Activated CD4-positive, alpha-beta T cell treated with anti-CD3 and anti-CD28 coated beads for 36 hours (primary cell): ENCODE measurements around the gene TRIP10. TPM values are rescaled to one million over a fixed set of nuclear protein-coding genes. Genes with fewer than 3 reads are reported as not detected.

Experiments used
- ATAC-seq: fragments of 200-7000 bp; cut with Tn5 transposase; one replicate; pipeline ENCODE4 v1.10.0; 2021; ENCODE audit warnings: mild to moderate bottlenecking, moderate library complexity
- CTCF ChIA-PET: fragments of 350-600 bp; sonication (Branson Sonifier 250); formaldehyde crosslinking; loops from one replicate; lab custom pipeline; 2021; ENCODE audit warnings: antibody characterized with exemption; lab: Charles Lee
- POLR2A ChIA-PET: fragments of 350-600 bp; sonication (Branson Sonifier 250); formaldehyde crosslinking; loops from one replicate; lab custom pipeline; 2021; ENCODE audit warnings: antibody characterized with exemption, inconsistent platforms; lab: Charles Lee
- DNase-seq: peaks from one replicate; pipeline ENCODE4 v3.0.0-alpha.2; 2020
- H3K27ac Mint-ChIP-seq: one replicate; pipeline ENCODE4 v1.8.0; 2021; ENCODE audit warnings: mixed read lengths
- H3K27me3 Mint-ChIP-seq: one replicate; pipeline ENCODE4 v1.8.0; 2021; ENCODE audit warnings: mixed read lengths
- H3K36me3 Mint-ChIP-seq: one replicate; pipeline ENCODE4 v1.8.0; 2021; ENCODE audit warnings: low read depth, mixed read lengths
- H3K4me1 Mint-ChIP-seq: one replicate; pipeline ENCODE4 v1.8.0; 2021; ENCODE audit warnings: mixed read lengths
- H3K4me3 Mint-ChIP-seq: one replicate; pipeline ENCODE4 v1.8.0; 2021; ENCODE audit warnings: mild to moderate bottlenecking, moderate library complexity, mixed read lengths
- H3K9me3 Mint-ChIP-seq: one replicate; pipeline ENCODE4 v1.8.0; 2021; ENCODE audit warnings: low read depth, mixed read lengths
- intact Hi-C, 2 experiments: fragments of 100-400 bp; cut with DNase I in 1 of 2; cut with micrococcal nuclease in 1 of 2; formaldehyde crosslinking; loops; one replicate each; pipeline versions ENCODE4 v1.14.2 to v1.15.1; 2022 to 2024; cut with DNase I, micrococcal nuclease
- total RNA-seq, 2 experiments: library from RNA; stranded (reverse); gene quantifications; one replicate each; pipeline ENCODE4 v1.2.3, GENCODE V29; 2021

The TRIP10 gene
- total RNA-seq, 2 experiments from 2014 or later = 45.1 to 50.0 TPM

GRCh38 chr19:6736917-6737283, 2.6 kb upstream of the TRIP10 start:
- Mint-ChIP-seq H3K9me3 (no peaks in the 10 kb centered on the region), H3K4me1 (peaks cover 39% of the 10 kb centered on the region), H3K27me3 (no peaks in the 10 kb centered on the region), H3K27ac (peak overlapping the region; percentile 98), H3K4me3 (peak overlapping the region; percentile 89), H3K36me3 (peaks cover 19% of the 10 kb centered on the region)
- ChIA-PET POLR2A (interaction anchor here (0.6 to 1.8 kb wide), 9 partner anchors 52 to 362 kb away, joined by 3 to 7 read pairs (median 3); no protein-coding TSS in a partner anchor), CTCF (interaction anchor here (0.6 to 4.4 kb wide), 13 partner anchors 35 to 753 kb away, joined by 3 to 38 read pairs (median 4); partner anchors contain the start of genes TNFSF14 and VAV1)
- ATAC-seq (no peak), DNase-seq (no peak)
- intact Hi-C loops = loop anchor here (1.0 to 5.0 kb wide), 25 partner anchors 18 to 1135 kb away; partner anchors contain the start of genes GTF2F1 (in 1 of the 2), PRR36 (in 1 of the 2), RFX2 (in 1 of the 2) and SH2D3A (in 1 of the 2)

- ChIA-PET POLR2A (interaction anchor here (0.6 to 1.8 kb wide), 8 partner anchors 18 to 1033 kb away, joined by 3 to 7 read pairs (median 4); no protein-coding TSS in a partner anchor), CTCF (interaction anchor here (0.6 to 4.4 kb wide), 16 partner anchors 13 to 753 kb away, joined by 3 to 38 read pairs (median 4); partner anchors contain the start of genes SH2D3A, TNFSF14 and VAV1)
- no peaks in the 10 kb centered on the region for H3K9me3 Mint-ChIP-seq
- peak; percentile 81 for ATAC-seq
- peak within 1 kb of the TSS; percentile 98 for H3K27ac Mint-ChIP-seq
- H3K4me1 Mint-ChIP-seq = peaks cover 39% of the 10 kb centered on the region
- intact Hi-C loops = loop anchor here (1.0 to 5.0 kb wide), 22 partner anchors 19 to 1135 kb away; partner anchors contain the start of genes GTF2F1 (in 1 of the 2), PRR36 (in 1 of the 2), RFX2 (in 1 of the 2) and SH2D3A (in 1 of the 2)
- H3K36me3 Mint-ChIP-seq = peaks cover 17% of the 10 kb centered on the region
- H3K27me3 Mint-ChIP-seq = no peaks in the 10 kb centered on the region
- peak; percentile 100 for DNase-seq
- H3K4me3 Mint-ChIP-seq = peak within 1 kb of the TSS; percentile 89
Measured at GRCh38 chr19:6737284-6737872, 2.1 kb upstream of the TRIP10 start, which contains the start of gene GPR108. TSS of gene GPR108 (minus strand) at chr19:6737580. CDS start at chr19:6737576, 4 bp downstream.

DNA sequence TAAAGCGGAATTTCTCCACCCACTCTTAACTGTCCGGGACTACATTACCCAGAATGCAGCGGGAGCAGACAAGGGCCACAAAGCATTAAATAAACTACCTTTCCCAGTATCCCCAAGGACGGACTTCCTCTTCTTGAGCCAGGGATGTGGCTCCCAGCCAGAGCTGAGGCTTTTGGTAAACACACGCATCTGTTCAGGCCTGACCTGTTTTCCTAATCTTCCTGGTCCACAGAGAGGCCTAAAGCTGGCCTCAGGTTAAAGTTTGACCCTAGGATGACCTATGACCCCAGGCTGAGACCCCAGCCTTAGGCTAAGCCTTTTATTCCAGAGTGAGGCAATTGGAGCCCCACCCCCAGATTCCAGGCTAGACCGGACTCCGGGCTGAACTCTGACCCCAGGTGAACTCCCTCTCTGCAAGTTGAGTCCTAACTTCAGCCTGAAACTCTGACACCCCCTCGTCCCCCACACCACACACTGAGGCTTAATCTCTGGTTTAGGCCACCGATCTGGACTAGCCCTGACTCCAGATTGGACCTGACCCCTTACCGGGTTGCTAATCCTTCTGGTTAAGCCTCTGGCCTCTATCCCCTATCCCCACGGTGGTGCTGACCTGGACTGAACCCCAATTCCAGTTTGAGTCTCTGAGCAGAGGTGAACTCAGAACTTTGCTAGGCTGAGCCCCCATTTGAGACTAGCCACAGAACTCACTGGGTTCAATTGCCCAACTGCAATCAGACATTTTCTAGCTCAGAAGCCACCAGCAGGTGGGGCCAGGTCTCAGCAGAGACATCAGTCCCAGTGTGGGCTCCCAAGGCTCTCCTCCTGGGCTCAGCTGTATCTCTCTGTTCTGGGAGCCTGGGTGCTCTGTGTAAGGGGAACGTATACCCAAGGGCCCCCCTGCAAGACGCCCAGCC, 1.4 kb upstream of the TRIP10 start:
- ATAC-seq = peak; percentile 31
- peak; percentile 91 for DNase-seq
- H3K27me3 Mint-ChIP-seq = no peaks in the 10 kb centered on the region
- H3K4me3 Mint-ChIP-seq = peak overlapping the region; percentile 89
- POLR2A ChIA-PET = interaction anchor here (0.6 to 1.8 kb wide), 10 partner anchors 17 to 1034 kb away, joined by 3 to 7 read pairs (median 4); partner anchors contain the start of gene VAV1
- H3K36me3 Mint-ChIP-seq = peaks cover 19% of the 10 kb centered on the region
- peak overlapping the region; percentile 98 for H3K27ac Mint-ChIP-seq
- H3K9me3 Mint-ChIP-seq = no peaks in the 10 kb centered on the region
- intact Hi-C loops = loop anchor here (1.0 to 5.0 kb wide), 24 partner anchors 15 to 1134 kb away; partner anchors contain the start of genes GTF2F1 (in 1 of the 2), PRR36 (in 1 of the 2), RFX2 (in 1 of the 2) and SH2D3A (in 1 of the 2)
- H3K4me1 Mint-ChIP-seq = peaks cover 39% of the 10 kb centered on the region
- CTCF ChIA-PET = interaction anchor here (0.6 to 4.4 kb wide), 21 partner anchors 12 to 1263 kb away, joined by 3 to 38 read pairs (median 4); partner anchors contain the start of genes SH2D3A, TNFSF14 and VAV1

- ATAC-seq (no peak), DNase-seq (peak; percentile 61)
- POLR2A ChIA-PET = interaction anchor here (1.0 to 1.8 kb wide), 3 partner anchors 29 to 125 kb away, joined by 3 to 7 read pairs (median 6); partner anchors contain the start of gene VAV1
- Mint-ChIP-seq H3K27me3 (no peaks in the 10 kb centered on the region), H3K4me3 (peak overlapping the region; percentile 89), H3K36me3 (peaks cover 26% of the 10 kb centered on the region), H3K4me1 (peaks cover 39% of the 10 kb centered on the region), H3K9me3 (no peaks in the 10 kb centered on the region), H3K27ac (peak overlapping the region; percentile 98)
- intact Hi-C loops = loop anchor here (1.0 to 5.0 kb wide), 7 partner anchors 14 to 1133 kb away; partner anchors contain the start of genes CLPP (in 1 of the 2), PRR36 (in 1 of the 2), SH2D3A (in 1 of the 2) and VAV1 (in 1 of the 2)
- CTCF ChIA-PET = interaction anchor here (0.6 to 4.4 kb wide), 11 partner anchors 29 to 129 kb away, joined by 3 to 38 read pairs (median 4); partner anchors contain the start of genes SH2D3A and VAV1
Measured at GRCh38 chr19:6738787-6739389, 592 bp upstream of the TRIP10 start.

DNA sequence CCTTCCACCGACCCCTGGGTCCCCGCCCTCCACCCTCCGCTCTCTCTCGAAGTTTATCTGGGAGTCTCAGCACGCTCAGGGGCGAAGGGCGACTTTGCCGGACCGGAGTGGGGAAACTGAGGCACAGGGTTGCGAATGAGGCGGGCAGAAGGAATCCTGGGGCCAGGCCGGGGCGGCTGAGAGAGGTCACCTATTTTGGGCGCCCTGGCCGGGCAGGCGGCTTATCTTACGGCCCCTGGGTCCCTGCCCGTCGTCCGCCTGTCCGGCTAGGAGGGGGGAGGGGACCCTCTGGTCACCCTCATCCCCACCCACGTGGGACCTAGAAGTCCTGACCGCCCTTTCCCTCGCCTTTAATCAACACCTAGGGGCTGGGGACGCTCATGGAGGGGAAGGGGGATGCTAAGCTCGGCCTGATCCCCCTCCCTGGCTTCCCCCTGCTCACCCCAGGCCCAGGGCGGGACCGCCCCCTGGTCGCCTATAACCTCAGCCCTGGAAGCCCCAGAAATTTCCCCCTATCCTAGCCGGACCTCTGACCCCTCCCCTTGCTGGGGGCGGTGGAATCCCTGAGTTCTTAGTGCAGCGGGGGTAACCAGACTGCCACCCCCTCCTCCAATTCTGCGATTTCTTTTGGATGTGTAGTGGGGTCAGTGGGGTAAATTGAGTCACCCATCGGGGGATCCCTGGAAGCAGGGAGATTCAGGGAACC, 556 bp downstream of the TRIP10 start:
- Mint-ChIP-seq H3K27ac (no peak overlapping the region), H3K4me1 (peaks cover 39% of the 10 kb centered on the region), H3K9me3 (no peaks in the 10 kb centered on the region), H3K36me3 (peaks cover 26% of the 10 kb centered on the region), H3K4me3 (peak overlapping the region; percentile 89), H3K27me3 (no peaks in the 10 kb centered on the region)
- ATAC-seq (no peak), DNase-seq (peak; percentile 51)
- CTCF ChIA-PET = interaction anchor here (0.6 to 4.4 kb wide), 3 partner anchors 59 to 233 kb away, joined by 3 to 38 read pairs (median 3); no protein-coding TSS in a partner anchor
- intact Hi-C loops = loop anchor here (1.0 to 5.0 kb wide), 6 partner anchors 13 to 1132 kb away; partner anchors contain the start of genes CLPP (in 1 of the 2), PRR36 (in 1 of the 2), SH2D3A (in 1 of the 2) and VAV1 (in 1 of the 2)
- POLR2A ChIA-PET = no interaction called here

DNA sequence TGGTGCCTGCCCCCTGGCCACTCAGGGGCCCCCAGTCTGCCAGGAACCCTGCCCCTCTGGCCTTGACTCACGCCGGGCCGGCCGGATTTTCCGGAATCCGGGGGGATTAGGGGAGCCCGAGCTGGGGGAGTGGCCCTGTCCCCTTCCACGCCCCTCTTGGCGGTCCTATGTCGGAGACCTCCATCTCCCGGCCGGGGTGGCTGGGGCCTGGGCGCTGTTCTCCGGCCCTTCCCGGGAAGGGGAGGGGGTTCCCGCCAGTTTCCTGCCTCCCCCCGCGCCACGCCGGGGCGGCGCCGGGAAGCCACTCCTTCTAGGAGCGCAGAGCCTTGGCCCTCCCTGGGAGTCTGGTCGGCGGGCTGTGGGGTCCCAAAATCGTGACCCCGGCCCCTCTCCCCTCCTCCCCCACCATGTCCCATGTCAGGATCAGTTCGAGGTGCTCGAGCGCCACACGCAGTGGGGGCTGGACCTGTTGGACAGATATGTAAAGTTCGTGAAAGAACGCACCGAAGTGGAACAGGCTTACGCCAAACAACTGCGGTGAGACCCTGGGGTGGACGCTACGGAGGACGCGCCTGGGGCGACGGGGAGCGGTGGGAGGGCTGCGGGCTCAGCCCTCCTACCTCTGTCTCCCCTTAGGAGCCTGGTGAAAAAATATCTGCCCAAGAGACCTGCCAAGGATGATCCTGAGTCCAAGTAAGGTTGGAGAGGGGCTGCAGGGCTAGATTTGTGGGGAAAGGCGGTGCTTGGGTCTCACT, 1.3 kb downstream of the TRIP10 start:
- intact Hi-C loops = no loop called here
- Mint-ChIP-seq H3K27me3 (no peaks in the 10 kb centered on the region), H3K36me3 (peaks cover 32% of the 10 kb centered on the region), H3K9me3 (no peaks in the 10 kb centered on the region), H3K27ac (no peak overlapping the region), H3K4me1 (peaks cover 34% of the 10 kb centered on the region), H3K4me3 (peak overlapping the region; percentile 89)
- CTCF ChIA-PET = interaction anchor here (0.6 kb wide), 1 partner anchor 116 kb away, joined by 3 read pairs; no protein-coding TSS in a partner anchor
- POLR2A ChIA-PET = no interaction called here
- DNase-seq (peak; percentile 40), ATAC-seq (no peak)

- intact Hi-C loops = no loop called here
- no peaks in the 10 kb centered on the region for H3K9me3 Mint-ChIP-seq
- H3K27me3 Mint-ChIP-seq = no peaks in the 10 kb centered on the region
- peaks cover 23% of the 10 kb centered on the region for H3K4me1 Mint-ChIP-seq
- no peak for DNase-seq
- POLR2A ChIA-PET = no interaction called here
- CTCF ChIA-PET = interaction anchor here (0.5 to 2.2 kb wide), 5 partner anchors 10 to 227 kb away, joined by 3 to 5 read pairs (median 3); no protein-coding TSS in a partner anchor
- no peak for ATAC-seq
- no peak overlapping the region for H3K27ac Mint-ChIP-seq
- H3K36me3 Mint-ChIP-seq = peaks cover 40% of the 10 kb centered on the region
- no peak overlapping the region for H3K4me3 Mint-ChIP-seq
Measured at GRCh38 chr19:6743066-6743465, 3.6 kb downstream of the TRIP10 start.

- Mint-ChIP-seq H3K27ac (no peak overlapping the region), H3K36me3 (peaks cover 47% of the 10 kb centered on the region)
- CTCF ChIA-PET = interaction anchor here (1.0 to 2.2 kb wide), 3 partner anchors 11 to 120 kb away, joined by 4 to 6 read pairs (median 5); no protein-coding TSS in a partner anchor
Measured at GRCh38 chr19:6743714-6744380, 4.4 kb downstream of the TRIP10 start.

More at GRCh38 chr19:6743714-6744380, 4.4 kb downstream of the TRIP10 start:
- POLR2A ChIA-PET = no interaction called here
- DNase-seq (no peak), ATAC-seq (no peak)
- peaks cover 15% of the 10 kb centered on the region for H3K4me1 Mint-ChIP-seq
- no peaks in the 10 kb centered on the region for H3K9me3 Mint-ChIP-seq
- no peak overlapping the region for H3K4me3 Mint-ChIP-seq
- intact Hi-C loops = no loop called here
- no peaks in the 10 kb centered on the region for H3K27me3 Mint-ChIP-seq
